ENCODE measurements around the gene LRPAP1.
"Not testable (repeated sequence)": the region's sequence is repeated elsewhere in the genome, so short reads cannot be mapped to it uniquely, and the experiment has no call there.

Gene LRPAP1

DNA sequence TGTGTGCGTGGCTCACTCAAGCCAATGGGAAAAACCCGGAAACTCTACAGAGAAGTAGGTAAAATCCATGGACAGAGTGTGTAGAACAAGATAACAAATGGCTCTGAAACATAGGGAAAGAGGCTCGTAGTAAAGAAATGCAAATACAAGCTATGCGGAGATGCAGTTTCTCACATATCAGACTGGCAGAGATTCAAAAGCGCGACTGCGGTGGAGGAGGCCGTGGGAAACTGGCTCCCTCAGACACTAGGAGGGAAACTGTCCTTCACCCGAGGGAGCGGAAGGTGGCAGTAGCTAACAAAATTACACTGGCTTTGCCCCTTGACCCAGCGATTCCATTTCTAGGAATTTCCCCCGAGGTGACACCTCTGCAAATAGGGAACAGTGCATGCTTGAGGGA is 34.1 kb upstream of the LRPAP1 start:
- H3K4me3 ChIP-seq (ENCODE audit: low read length); H3K79me2 ChIP-seq (ENCODE audit: control insufficient read depth, insufficient read depth, low read length); H3K18ac ChIP-seq (ENCODE audit: low read length); H4K5ac ChIP-seq (ENCODE audit: low read length); H3K56ac ChIP-seq (ENCODE audit: low read length); H2BK15ac ChIP-seq (replicated peaks; ENCODE audit: low read depth); H3K4ac ChIP-seq (ENCODE audit: low read depth, low read length); DNase-seq; H2BK120ac ChIP-seq (ENCODE audit: low read depth, low read length); H3K23ac ChIP-seq (ENCODE audit: low read length); H3K36me3 ChIP-seq (ENCODE audit: control insufficient read depth, insufficient read depth, low read length); H3K4me2 ChIP-seq (ENCODE audit: low read length); H3K9ac ChIP-seq (ENCODE audit: low read length); H3K79me1 ChIP-seq (ENCODE audit: low read length); H4K8ac ChIP-seq (ENCODE audit: low read depth, low read length); H2AK5ac ChIP-seq (ENCODE audit: low read length); H3K4me1 ChIP-seq (ENCODE audit: control insufficient read depth, low read depth, low read length); H3K27me3 ChIP-seq (ENCODE audit: insufficient read depth, low read length, poor library complexity); H2BK5ac ChIP-seq (ENCODE audit: low read length); H3K27ac ChIP-seq (ENCODE audit: low read depth, low read length): not testable (repeated sequence)
- WGBS (ENCODE audit: extremely low coverage, insufficient coverage, low lambda C conversion rate), result no CpG with 5 or more reads among the region's 12 CpGs

DNA sequence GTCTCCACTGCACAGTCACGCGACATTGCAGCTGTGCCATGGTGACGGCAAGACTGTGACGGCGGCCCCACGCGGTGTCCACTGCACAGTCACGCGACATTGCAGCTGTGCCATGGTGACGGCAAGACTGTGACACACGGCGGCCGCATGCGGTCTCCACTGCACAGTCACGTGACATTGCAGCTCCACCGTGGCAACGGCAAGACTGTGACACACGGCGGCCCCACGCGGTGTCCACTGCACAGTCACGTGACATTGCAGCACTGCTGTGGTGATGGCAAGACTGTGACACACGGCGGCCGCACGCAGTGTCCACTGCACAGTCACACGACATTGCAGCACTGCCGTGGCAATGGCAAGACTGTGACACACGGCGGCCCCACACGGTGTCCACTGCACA is 32.7 kb upstream of the LRPAP1 start:
- H2AK5ac ChIP-seq (ENCODE audit: low read length); H3K9ac ChIP-seq (ENCODE audit: low read length); DNase-seq; H3K79me1 ChIP-seq (ENCODE audit: low read length); H3K4me1 ChIP-seq (ENCODE audit: control insufficient read depth, low read depth, low read length); H3K4me3 ChIP-seq (ENCODE audit: low read length); H3K56ac ChIP-seq (ENCODE audit: low read length); H3K23ac ChIP-seq (ENCODE audit: low read length); H2BK15ac ChIP-seq (replicated peaks; ENCODE audit: low read depth); H3K4me2 ChIP-seq (ENCODE audit: low read length); H2BK5ac ChIP-seq (ENCODE audit: low read length); H3K4ac ChIP-seq (ENCODE audit: low read depth, low read length); H3K79me2 ChIP-seq (ENCODE audit: control insufficient read depth, insufficient read depth, low read length); H3K18ac ChIP-seq (ENCODE audit: low read length); H3K36me3 ChIP-seq (ENCODE audit: control insufficient read depth, insufficient read depth, low read length); H2BK120ac ChIP-seq (ENCODE audit: low read depth, low read length); H3K27me3 ChIP-seq (ENCODE audit: insufficient read depth, low read length, poor library complexity); H4K5ac ChIP-seq (ENCODE audit: low read length); H3K27ac ChIP-seq (ENCODE audit: low read depth, low read length); H4K8ac ChIP-seq (ENCODE audit: low read depth, low read length): not testable (repeated sequence)
- whole genome bisulfite sequencing (ENCODE audit: extremely low coverage, insufficient coverage, low lambda C conversion rate), result no CpG with 5 or more reads among the region's 31 CpGs

DNA sequence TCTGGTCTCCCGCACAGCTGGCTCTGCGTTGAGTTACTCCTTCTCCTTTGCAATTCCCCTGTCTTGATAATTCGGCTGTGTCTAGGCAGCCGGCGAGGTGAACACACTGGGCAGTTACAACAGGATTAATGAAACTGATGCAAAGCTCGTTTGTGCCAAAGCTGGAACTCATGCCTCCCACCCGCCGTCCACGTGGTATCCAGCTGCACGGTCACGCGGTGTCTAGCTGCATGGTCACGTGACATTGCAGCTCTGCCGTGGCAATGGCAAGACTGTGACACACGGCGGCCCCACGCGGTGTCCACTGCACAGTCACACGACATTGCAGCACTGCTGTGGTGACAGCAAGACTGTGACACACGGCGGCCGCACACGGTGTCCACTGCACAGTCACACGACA is 31.2 kb upstream of the LRPAP1 start:
- Histone ChIP-seq H3K27me3 (ENCODE audit: insufficient read depth, low read length, poor library complexity) (no peaks in the 10 kb centered on the region), H4K5ac (ENCODE audit: low read length) (no peak overlapping the region), H3K4me1 (ENCODE audit: control insufficient read depth, low read depth, low read length) (no peaks in the 10 kb centered on the region), H3K79me1 (ENCODE audit: low read length) (no peaks in the 10 kb centered on the region), H2AK5ac (ENCODE audit: low read length) (no peak overlapping the region), H2BK15ac (replicated peaks; ENCODE audit: low read depth) (no peak overlapping the region), H3K56ac (ENCODE audit: low read length) (no peak overlapping the region), H3K4ac (ENCODE audit: low read depth, low read length) (no peak overlapping the region), H4K8ac (ENCODE audit: low read depth, low read length) (no peak overlapping the region), H3K4me3 (ENCODE audit: low read length) (no peak overlapping the region), H3K79me2 (ENCODE audit: control insufficient read depth, insufficient read depth, low read length) (no peaks in the 10 kb centered on the region), H3K4me2 (ENCODE audit: low read length) (no peak overlapping the region), H2BK120ac (ENCODE audit: low read depth, low read length) (no peak overlapping the region), H2BK5ac (ENCODE audit: low read length) (no peak overlapping the region), H3K9ac (ENCODE audit: low read length) (no peak overlapping the region), H3K23ac (ENCODE audit: low read length) (no peak overlapping the region), H3K18ac (ENCODE audit: low read length) (no peak overlapping the region), H3K27ac (ENCODE audit: low read depth, low read length) (no peak overlapping the region), H3K36me3 (ENCODE audit: control insufficient read depth, insufficient read depth, low read length) (no peaks in the 10 kb centered on the region)
- DNase-seq, result no peak
- no CpG with 5 or more reads among the region's 24 CpGs for WGBS (ENCODE audit: extremely low coverage, insufficient coverage, low lambda C conversion rate)

DNA sequence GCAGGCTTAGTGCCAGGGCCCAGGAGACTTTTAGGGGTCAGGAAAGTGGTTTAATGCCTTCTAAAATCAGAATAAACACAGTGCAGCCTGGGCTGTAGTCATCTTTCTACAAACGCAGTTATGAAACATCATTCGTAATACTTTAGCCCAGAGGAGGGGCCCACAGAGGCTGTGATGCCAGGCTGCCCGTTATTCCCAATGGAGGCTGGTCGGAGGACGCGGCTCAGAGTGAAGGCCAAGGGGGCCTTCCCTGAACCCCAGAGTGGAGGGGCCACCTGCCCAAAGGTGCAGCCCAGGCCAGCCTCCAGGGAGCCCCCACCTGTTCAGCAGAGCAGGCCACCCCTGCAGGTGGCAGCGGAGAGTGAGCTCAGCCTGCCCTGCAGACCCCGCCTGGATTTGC is 29.9 kb upstream of the LRPAP1 start:
- not testable (repeated sequence) for H4K5ac ChIP-seq (ENCODE audit: low read length); H3K9ac ChIP-seq (ENCODE audit: low read length); H3K4me2 ChIP-seq (ENCODE audit: low read length); H3K36me3 ChIP-seq (ENCODE audit: control insufficient read depth, insufficient read depth, low read length); H3K4me3 ChIP-seq (ENCODE audit: low read length); H3K79me2 ChIP-seq (ENCODE audit: control insufficient read depth, insufficient read depth, low read length); H3K79me1 ChIP-seq (ENCODE audit: low read length); H3K4ac ChIP-seq (ENCODE audit: low read depth, low read length); H2AK5ac ChIP-seq (ENCODE audit: low read length); H3K27me3 ChIP-seq (ENCODE audit: insufficient read depth, low read length, poor library complexity); H3K27ac ChIP-seq (ENCODE audit: low read depth, low read length); H3K23ac ChIP-seq (ENCODE audit: low read length); H2BK15ac ChIP-seq (replicated peaks; ENCODE audit: low read depth); H4K8ac ChIP-seq (ENCODE audit: low read depth, low read length); H3K18ac ChIP-seq (ENCODE audit: low read length); H2BK5ac ChIP-seq (ENCODE audit: low read length); DNase-seq; H3K4me1 ChIP-seq (ENCODE audit: control insufficient read depth, low read depth, low read length); H2BK120ac ChIP-seq (ENCODE audit: low read depth, low read length); H3K56ac ChIP-seq (ENCODE audit: low read length)
- WGBS (ENCODE audit: extremely low coverage, insufficient coverage, low lambda C conversion rate), result no CpG with 5 or more reads among the region's 8 CpGs

DNA sequence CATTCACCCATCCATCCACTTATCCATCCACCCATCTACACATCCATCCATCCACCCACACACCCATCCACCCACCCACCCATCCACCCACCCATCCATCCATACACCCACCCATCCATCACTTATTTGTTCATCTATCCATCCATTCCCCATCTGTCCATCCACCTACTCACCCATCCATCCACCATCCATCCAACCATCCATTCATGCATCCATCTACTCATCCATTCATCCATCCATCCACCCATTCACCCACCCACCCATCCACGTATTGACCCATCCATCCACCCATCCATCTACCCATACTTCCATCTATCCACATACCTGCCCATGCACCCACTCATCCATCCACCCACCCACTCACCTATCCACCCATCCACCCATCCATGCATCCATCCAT is 28.2 kb upstream of the LRPAP1 start:
- not testable (repeated sequence) for H2BK15ac ChIP-seq (replicated peaks; ENCODE audit: low read depth); H2BK120ac ChIP-seq (ENCODE audit: low read depth, low read length); H4K8ac ChIP-seq (ENCODE audit: low read depth, low read length); H3K79me1 ChIP-seq (ENCODE audit: low read length); H4K5ac ChIP-seq (ENCODE audit: low read length); H3K27ac ChIP-seq (ENCODE audit: low read depth, low read length); H3K36me3 ChIP-seq (ENCODE audit: control insufficient read depth, insufficient read depth, low read length); H3K4me2 ChIP-seq (ENCODE audit: low read length); H3K4me3 ChIP-seq (ENCODE audit: low read length); H3K18ac ChIP-seq (ENCODE audit: low read length); H2AK5ac ChIP-seq (ENCODE audit: low read length); H3K23ac ChIP-seq (ENCODE audit: low read length); H3K9ac ChIP-seq (ENCODE audit: low read length); DNase-seq; H3K56ac ChIP-seq (ENCODE audit: low read length); H3K79me2 ChIP-seq (ENCODE audit: control insufficient read depth, insufficient read depth, low read length); H3K27me3 ChIP-seq (ENCODE audit: insufficient read depth, low read length, poor library complexity); H3K4ac ChIP-seq (ENCODE audit: low read depth, low read length); H3K4me1 ChIP-seq (ENCODE audit: control insufficient read depth, low read depth, low read length); H2BK5ac ChIP-seq (ENCODE audit: low read length)
- no CpG with 5 or more reads among the region's 1 CpG for WGBS (ENCODE audit: extremely low coverage, insufficient coverage, low lambda C conversion rate)

DNA sequence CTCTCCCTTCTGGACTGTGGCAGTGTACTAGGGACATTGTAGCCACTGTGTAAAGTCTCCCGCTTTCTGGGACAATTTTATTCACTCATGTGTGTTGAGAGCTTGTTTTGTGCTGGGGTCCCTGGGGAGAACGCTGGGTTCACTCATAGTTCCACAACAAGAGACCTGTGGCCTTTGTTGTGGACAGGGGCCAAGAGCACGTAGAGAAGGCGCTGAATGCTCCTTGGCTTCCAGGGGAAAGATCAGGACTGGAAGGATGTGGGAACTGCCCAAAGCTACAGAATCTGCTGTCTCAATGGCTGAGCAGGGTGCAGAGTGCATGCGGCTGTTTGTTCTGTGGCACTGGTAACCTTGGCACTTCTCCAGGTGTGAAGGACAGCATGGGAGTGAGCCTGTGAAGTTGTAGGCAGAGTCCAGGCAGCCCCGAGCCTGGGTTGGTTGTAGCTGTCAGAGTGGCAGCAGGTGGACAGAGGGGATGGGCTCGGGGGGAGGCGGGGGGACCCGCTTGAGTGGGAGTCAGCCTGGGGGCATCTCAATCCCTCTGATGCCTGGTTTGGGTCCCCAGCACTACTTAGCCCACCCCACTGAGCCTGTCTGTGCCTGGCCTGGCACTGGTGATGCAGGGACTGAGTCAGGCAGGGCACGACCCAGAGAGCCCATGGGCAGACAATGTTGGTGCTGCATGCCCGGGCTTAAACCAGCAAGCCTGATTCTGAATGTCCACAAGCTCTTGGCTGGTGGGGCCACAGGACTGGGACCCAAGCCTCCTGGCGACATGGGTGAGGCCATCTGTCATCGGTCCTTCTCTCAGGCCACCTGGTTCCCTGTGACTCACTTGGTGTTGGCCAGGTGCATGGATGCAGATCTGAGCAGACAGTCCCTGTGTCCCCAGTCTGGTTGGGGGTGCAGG is 27.4 kb upstream of the LRPAP1 start:
- not testable (repeated sequence) for H3K36me3 ChIP-seq (ENCODE audit: control insufficient read depth, insufficient read depth, low read length); H3K4me3 ChIP-seq (ENCODE audit: low read length); H3K27ac ChIP-seq (ENCODE audit: low read depth, low read length); H2AK5ac ChIP-seq (ENCODE audit: low read length); H2BK5ac ChIP-seq (ENCODE audit: low read length); H3K9ac ChIP-seq (ENCODE audit: low read length); H2BK15ac ChIP-seq (replicated peaks; ENCODE audit: low read depth); H3K4ac ChIP-seq (ENCODE audit: low read depth, low read length); H4K5ac ChIP-seq (ENCODE audit: low read length); H3K18ac ChIP-seq (ENCODE audit: low read length); H3K4me2 ChIP-seq (ENCODE audit: low read length); H3K27me3 ChIP-seq (ENCODE audit: insufficient read depth, low read length, poor library complexity); H4K8ac ChIP-seq (ENCODE audit: low read depth, low read length); H3K56ac ChIP-seq (ENCODE audit: low read length); H3K4me1 ChIP-seq (ENCODE audit: control insufficient read depth, low read depth, low read length); DNase-seq; H3K79me2 ChIP-seq (ENCODE audit: control insufficient read depth, insufficient read depth, low read length); H3K79me1 ChIP-seq (ENCODE audit: low read length); H3K23ac ChIP-seq (ENCODE audit: low read length); H2BK120ac ChIP-seq (ENCODE audit: low read depth, low read length)
- no CpG with 5 or more reads among the region's 13 CpGs for WGBS (ENCODE audit: extremely low coverage, insufficient coverage, low lambda C conversion rate)
